ENCODE results near the gene TMEM63B. TPM values are rescaled to one million over a fixed set of nuclear protein-coding genes. Genes with fewer than 3 reads are reported as not detected.

The TMEM63B gene
- total and polyA plus RNA-seq, 2 experiments from 2014 or later = 14.1 to 43.2 TPM

DNA sequence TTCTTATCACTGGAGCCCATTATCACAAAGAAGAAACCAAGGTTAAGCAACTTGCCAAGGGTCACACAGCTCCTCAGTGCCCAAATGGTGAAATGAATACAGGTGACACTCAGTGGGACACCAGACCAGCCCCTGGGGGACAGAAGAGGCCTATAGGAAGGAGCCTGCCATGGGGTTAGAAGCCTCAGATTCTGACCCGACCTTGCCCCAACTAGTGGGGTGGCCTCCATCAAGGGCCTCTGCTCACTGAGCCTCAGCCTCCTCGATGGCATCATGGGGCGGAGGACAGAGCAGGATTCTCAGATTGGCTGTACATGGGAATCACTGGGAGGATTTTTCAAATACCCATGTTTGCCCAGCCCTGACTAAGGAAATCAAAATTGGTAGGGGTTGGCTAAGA, 47.7 kb upstream of the TMEM63B start:
- TF ChIP-seq EZH2phosphoT487 (IDR thresholded peaks at IDR 0.05; ENCODE audit: insufficient read depth, low read depth) (no peak), EZH2 (IDR thresholded peaks at IDR 0.05; ENCODE audit: insufficient read depth, poor library complexity, severe bottlenecking) (no peak)
- in situ Hi-C loops (cut with MboI) = loop anchor here (10.0 to 25.0 kb wide), 2 partner anchors 315 to 417 kb away; no protein-coding TSS in a partner anchor
- DNase-seq = no peak
- no peaks in the 10 kb centered on the region for H3K36me3 ChIP-seq (ENCODE audit: low read depth)
- H3K4me1 ChIP-seq (ENCODE audit: insufficient read depth) = peaks cover 6% of the 10 kb centered on the region; the same call in 1 of the 2 replicates
- H3K27me3 ChIP-seq (replicated peaks; ENCODE audit: insufficient read depth) = no peaks in the 10 kb centered on the region
- H2AFZ ChIP-seq = no peak overlapping the region
- H3K4me2 ChIP-seq (ENCODE audit: unreplicated experiment) = no peak overlapping the region
- no peaks in the 10 kb centered on the region for H4K20me1 ChIP-seq (ENCODE audit: insufficient read depth)
- no peaks in the 10 kb centered on the region for H3F3A ChIP-seq (ENCODE audit: insufficient read depth)
- 70 to 73% methylated on average over 3 of the region's 3 CpGs for WGBS, 2 experiments (ENCODE audit: low coverage in 1 of 2, low lambda C conversion rate in 2 of 2, missing lambda C conversion rate in 2 of 2)
- no peaks in the 10 kb centered on the region for H3K9me3 ChIP-seq (ENCODE audit: low read depth)
- H3K27ac ChIP-seq = no peak overlapping the region
- H3K9ac ChIP-seq = no peak overlapping the region
- no peak overlapping the region for H3K4me3 ChIP-seq
- no peaks in the 10 kb centered on the region for H3K79me2 ChIP-seq (ENCODE audit: insufficient read depth)
- no peaks in the 10 kb centered on the region for H3K9me2 ChIP-seq (ENCODE audit: insufficient read depth)

DNA sequence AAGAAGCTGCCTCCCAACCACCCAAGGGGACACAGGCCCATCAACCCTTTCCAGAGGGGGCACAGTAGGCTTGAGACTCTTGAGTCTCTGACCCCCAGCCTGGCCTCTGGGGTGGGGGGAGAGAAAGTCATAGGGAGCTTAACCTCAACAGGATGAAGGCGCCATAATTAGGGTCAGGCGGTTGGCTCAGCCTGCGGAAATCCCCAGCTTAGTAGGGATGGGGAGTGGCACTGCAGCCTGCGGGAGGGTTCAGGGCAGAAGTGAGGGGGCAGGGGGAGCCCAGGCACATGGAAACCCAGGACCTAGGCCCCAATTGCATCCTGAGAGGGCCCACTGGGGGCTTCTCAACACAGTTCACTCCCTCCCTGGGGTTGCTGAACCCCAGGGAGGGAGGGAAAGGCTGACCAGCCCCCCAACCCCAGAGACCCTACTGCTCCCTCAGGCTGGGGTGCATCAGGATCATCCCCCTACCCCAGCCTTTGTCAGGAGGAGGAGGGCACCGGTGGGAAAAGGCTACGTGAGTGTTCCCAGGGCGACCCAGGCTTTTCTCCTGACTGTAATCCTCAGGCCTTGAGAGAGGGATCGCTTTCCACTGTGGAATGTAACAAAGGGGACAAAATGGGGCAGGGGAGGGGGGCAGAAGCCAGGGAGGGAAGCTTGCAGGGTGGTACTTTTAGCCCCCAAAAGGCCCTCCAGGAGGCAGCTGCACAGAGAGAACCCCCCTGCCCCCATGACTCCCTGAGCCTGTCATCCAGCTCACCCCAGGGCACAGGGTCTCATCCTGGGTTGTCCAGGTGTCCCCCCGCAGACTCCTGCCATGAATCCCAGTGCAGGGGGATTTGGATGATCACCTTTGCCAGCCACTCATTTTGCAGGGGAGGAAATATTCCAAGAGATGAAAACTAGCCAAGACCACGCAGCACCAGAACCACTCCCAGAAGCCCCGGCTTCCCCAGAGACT, 46.5 kb upstream of the TMEM63B start:
- H3K9ac ChIP-seq = no peak overlapping the region
- TF ChIP-seq EZH2phosphoT487 (IDR thresholded peaks at IDR 0.05; ENCODE audit: insufficient read depth, low read depth) = no peak
- no peak for TF ChIP-seq EZH2 (IDR thresholded peaks at IDR 0.05; ENCODE audit: insufficient read depth, poor library complexity, severe bottlenecking)
- no peaks in the 10 kb centered on the region for H3K36me3 ChIP-seq (ENCODE audit: low read depth)
- DNase-seq = no peak
- H3K4me1 ChIP-seq (ENCODE audit: insufficient read depth) = peaks cover 3% of the 10 kb centered on the region; the same call in 1 of the 2 replicates
- no peaks in the 10 kb centered on the region for H3K27me3 ChIP-seq (replicated peaks; ENCODE audit: insufficient read depth)
- no peak overlapping the region for H3K27ac ChIP-seq
- WGBS, 2 experiments (ENCODE audit: low coverage in 1 of 2, low lambda C conversion rate in 2 of 2, missing lambda C conversion rate in 2 of 2) = 78 to 81% methylated on average over 11 of the region's 11 CpGs
- no peak overlapping the region for H3K4me3 ChIP-seq
- H3K4me2 ChIP-seq (ENCODE audit: unreplicated experiment) = no peak overlapping the region
- in situ Hi-C loops (cut with MboI) = loop anchor here (10.0 to 25.0 kb wide), 2 partner anchors 316 to 419 kb away; no protein-coding TSS in a partner anchor
- no peak overlapping the region for H2AFZ ChIP-seq
- H3K9me3 ChIP-seq (ENCODE audit: low read depth) = no peaks in the 10 kb centered on the region
- H3F3A ChIP-seq (ENCODE audit: insufficient read depth) = no peaks in the 10 kb centered on the region
- H4K20me1 ChIP-seq (ENCODE audit: insufficient read depth) = no peaks in the 10 kb centered on the region
- no peaks in the 10 kb centered on the region for H3K79me2 ChIP-seq (ENCODE audit: insufficient read depth)
- H3K9me2 ChIP-seq (ENCODE audit: insufficient read depth) = no peaks in the 10 kb centered on the region

DNA sequence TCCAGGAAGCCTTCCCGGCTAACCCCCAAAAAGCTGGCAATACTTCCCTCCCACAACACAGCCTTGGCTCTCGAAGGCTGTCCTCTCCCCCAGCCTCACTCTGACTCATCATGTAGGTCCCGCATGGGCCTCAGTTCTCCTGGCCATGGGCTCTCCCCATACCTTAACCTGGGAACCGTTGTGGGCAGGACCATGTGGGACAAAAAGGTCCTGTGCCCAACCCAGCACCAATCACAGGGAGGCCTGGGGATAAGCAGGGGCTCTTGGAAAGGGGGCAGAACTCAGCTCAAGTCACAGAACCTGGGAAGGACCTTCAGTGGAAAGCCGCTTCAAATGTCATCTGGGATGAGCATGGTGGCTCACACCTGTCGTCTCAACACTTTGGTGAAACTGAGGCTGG, 45.6 kb upstream of the TMEM63B start:
- no peaks in the 10 kb centered on the region for H3K27me3 ChIP-seq (replicated peaks; ENCODE audit: insufficient read depth)
- no peak overlapping the region for H3K4me3 ChIP-seq
- no peak overlapping the region for H3K27ac ChIP-seq
- TF ChIP-seq EZH2 (IDR thresholded peaks at IDR 0.05; ENCODE audit: insufficient read depth, poor library complexity, severe bottlenecking) (no peak), EZH2phosphoT487 (IDR thresholded peaks at IDR 0.05; ENCODE audit: insufficient read depth, low read depth) (no peak)
- no peaks in the 10 kb centered on the region for H3K9me2 ChIP-seq (ENCODE audit: insufficient read depth)
- no peak overlapping the region for H3K4me2 ChIP-seq (ENCODE audit: unreplicated experiment)
- no peak overlapping the region for H3K9ac ChIP-seq
- no peaks in the 10 kb centered on the region for H3F3A ChIP-seq (ENCODE audit: insufficient read depth)
- no peaks in the 10 kb centered on the region for H3K9me3 ChIP-seq (ENCODE audit: low read depth)
- DNase-seq = no peak
- in situ Hi-C loops (cut with MboI) = loop anchor here (10.0 to 25.0 kb wide), 2 partner anchors 317 to 419 kb away; no protein-coding TSS in a partner anchor
- no peak overlapping the region for H2AFZ ChIP-seq
- H3K79me2 ChIP-seq (ENCODE audit: insufficient read depth) = no peaks in the 10 kb centered on the region
- H3K36me3 ChIP-seq (ENCODE audit: low read depth) = no peaks in the 10 kb centered on the region
- WGBS, 2 experiments (ENCODE audit: low coverage in 1 of 2, low lambda C conversion rate in 2 of 2, missing lambda C conversion rate in 2 of 2) = 81% methylated on average over 6 of the region's 6 CpGs
- no peaks in the 10 kb centered on the region for H4K20me1 ChIP-seq (ENCODE audit: insufficient read depth)
- H3K4me1 ChIP-seq (ENCODE audit: insufficient read depth) = peaks cover 2% of the 10 kb centered on the region; the same call in 1 of the 2 replicates

GRCh38 chr6:44082872-44083321, 44.5 kb upstream of the TMEM63B start:
- Histone ChIP-seq H3K9me2 (ENCODE audit: insufficient read depth) (no peaks in the 10 kb centered on the region), H3K79me2 (ENCODE audit: insufficient read depth) (no peaks in the 10 kb centered on the region), H4K20me1 (ENCODE audit: insufficient read depth) (no peaks in the 10 kb centered on the region), H3K9me3 (ENCODE audit: low read depth) (no peaks in the 10 kb centered on the region), H2AFZ (no peak overlapping the region), H3K4me3 (no peak overlapping the region), H3K4me2 (ENCODE audit: unreplicated experiment) (no peak overlapping the region), H3K27me3 (replicated peaks; ENCODE audit: insufficient read depth) (no peaks in the 10 kb centered on the region), H3K36me3 (ENCODE audit: low read depth) (no peaks in the 10 kb centered on the region), H3K9ac (no peak overlapping the region), H3F3A (ENCODE audit: insufficient read depth) (no peaks in the 10 kb centered on the region), H3K27ac (no peak overlapping the region), H3K4me1 (ENCODE audit: insufficient read depth) (no peaks in the 10 kb centered on the region)
- in situ Hi-C loops (cut with MboI) = loop anchor here (10.0 to 25.0 kb wide), 2 partner anchors 318 to 421 kb away; no protein-coding TSS in a partner anchor
- 85% methylated on average over 8 of the region's 8 CpGs for WGBS, 2 experiments (ENCODE audit: low coverage in 1 of 2, low lambda C conversion rate in 2 of 2, missing lambda C conversion rate in 2 of 2)
- TF ChIP-seq EZH2 (IDR thresholded peaks at IDR 0.05; ENCODE audit: insufficient read depth, poor library complexity, severe bottlenecking) (no peak), EZH2phosphoT487 (IDR thresholded peaks at IDR 0.05; ENCODE audit: insufficient read depth, low read depth) (no peak)
- DNase-seq = no peak
